ENCODE results near the gene RAB34. TPM values are rescaled to one million over a fixed set of nuclear protein-coding genes. Genes with fewer than 3 reads are reported as not detected.
A peak's percentile ranks its signal among the peaks of the same experiment; 100 is the strongest.
"Not testable (repeated sequence)": the region's sequence is repeated elsewhere in the genome, so short reads cannot be mapped to it uniquely, and the experiment has no call there.

Gene RAB34
- total and polyA plus RNA-seq, 3 experiments from 2014 or later = 2.6 to 8.3 (median 7.9) TPM

DNA sequence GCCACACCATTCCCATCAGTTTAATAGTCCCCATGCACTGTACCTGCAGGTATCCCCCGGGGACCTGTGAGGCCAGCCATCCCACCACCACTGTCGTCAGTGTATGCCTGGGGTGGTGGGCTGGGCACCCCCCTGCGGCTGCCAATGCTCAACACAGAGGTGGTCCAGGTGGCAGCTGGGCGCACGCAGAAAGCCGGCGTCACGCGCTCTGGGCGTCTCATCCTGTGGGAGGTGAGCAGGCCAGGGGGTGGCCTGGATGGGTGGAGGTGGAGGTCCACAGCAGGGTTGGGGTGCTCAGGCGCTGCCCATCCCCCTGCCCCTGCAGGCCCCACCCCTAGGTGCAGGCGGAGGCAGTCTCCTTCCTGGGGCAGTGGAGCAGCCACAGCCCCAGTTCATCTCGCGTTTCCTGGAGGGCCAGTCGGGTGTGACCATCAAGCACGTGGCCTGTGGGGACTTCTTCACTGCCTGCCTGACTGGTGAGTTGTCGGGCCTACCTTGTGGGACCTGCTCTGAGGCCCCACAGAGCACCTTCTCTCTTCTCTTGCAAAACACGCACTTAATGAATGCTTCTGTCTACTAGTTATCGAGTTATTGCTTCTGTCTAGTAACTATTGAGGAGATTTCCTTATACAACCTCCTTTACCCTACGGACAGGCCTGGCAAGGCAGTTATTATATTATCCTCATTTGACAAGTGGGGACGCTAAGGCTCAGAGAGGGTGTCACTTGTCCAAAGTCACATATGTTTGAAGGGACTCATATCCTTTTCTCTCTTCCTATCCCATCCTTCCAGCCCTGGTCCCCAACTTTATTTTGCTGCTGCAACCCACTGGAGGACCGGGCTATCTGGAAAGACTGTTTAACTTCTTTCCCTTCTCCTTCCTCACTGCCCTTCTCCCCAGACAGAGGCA, 20.4 kb upstream of the RAB34 start:
- peak overlapping the region in 6 of 8 donors; percentile 10 to 89 (median 56) for H3K27ac Mint-ChIP-seq
- no peak overlapping the region for H3K27ac ChIP-seq (ENCODE audit: low read depth, low read length)
- no peaks in the 10 kb centered on the region for H3K9me3 Mint-ChIP-seq
- H3K4me3 ChIP-seq (ENCODE audit: low read length) = no peak overlapping the region
- H3K36me3 Mint-ChIP-seq = peaks cover 0 to 2% (median 2%) of the 10 kb centered on the region in 3 donors
- H3K9me3 ChIP-seq (ENCODE audit: low read length) = no peaks in the 10 kb centered on the region
- H3K4me1 Mint-ChIP-seq = peaks cover 8 to 13% (median 12%) of the 10 kb centered on the region in 3 donors
- DNase-seq = peak in 1 of 5 donors; percentile 35
- peaks cover 15% of the 10 kb centered on the region for H3K4me1 ChIP-seq (ENCODE audit: insufficient read depth, low read length)
- H3K27me3 ChIP-seq (ENCODE audit: insufficient read depth, low read length, poor library complexity, severe bottlenecking) = no peaks in the 10 kb centered on the region
- POLR2A ChIA-PET = no interaction called here
- no peak overlapping the region for H3K4me3 Mint-ChIP-seq
- no peaks in the 10 kb centered on the region for H3K27me3 Mint-ChIP-seq
- CTCF ChIA-PET = interaction anchor here (17.0 kb wide), 1 partner anchor 12 kb away, joined by 579 read pairs; the partner anchor contains the start of genes NEK8, RPL23A and TLCD1
- H3K36me3 ChIP-seq (ENCODE audit: insufficient read depth, low read length) = no peaks in the 10 kb centered on the region

DNA sequence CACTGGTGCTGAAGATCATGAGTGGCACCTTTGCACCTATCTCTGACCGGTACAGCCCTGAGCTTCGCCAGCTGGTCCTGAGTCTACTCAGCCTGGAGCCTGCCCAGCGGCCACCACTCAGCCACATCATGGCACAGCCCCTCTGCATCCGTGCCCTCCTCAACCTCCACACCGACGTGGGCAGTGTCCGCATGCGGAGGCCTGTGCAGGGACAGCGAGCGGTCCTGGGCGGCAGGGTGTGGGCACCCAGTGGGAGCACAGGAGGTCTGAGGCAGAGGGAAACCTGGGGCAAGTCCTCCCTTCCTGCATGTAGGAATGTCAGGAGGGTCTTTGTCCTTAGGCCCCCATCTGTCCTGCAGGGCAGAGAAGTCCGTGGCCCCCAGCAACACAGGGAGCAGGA, 19.6 kb upstream of the RAB34 start:
- Histone ChIP-seq H3K27me3 (ENCODE audit: insufficient read depth, low read length, poor library complexity, severe bottlenecking) (no peaks in the 10 kb centered on the region), H3K36me3 (ENCODE audit: insufficient read depth, low read length) (no peaks in the 10 kb centered on the region), H3K9me3 (ENCODE audit: low read length) (no peaks in the 10 kb centered on the region), H3K27ac (ENCODE audit: low read depth, low read length) (no peak overlapping the region), H3K4me3 (ENCODE audit: low read length) (no peak overlapping the region), H3K4me1 (ENCODE audit: insufficient read depth, low read length) (peaks cover 15% of the 10 kb centered on the region)
- Mint-ChIP-seq H3K4me1 (peaks cover 8 to 12% (median 12%) of the 10 kb centered on the region in 3 donors), H3K36me3 (peaks cover 0 to 2% (median 2%) of the 10 kb centered on the region in 3 donors), H3K27me3 (no peaks in the 10 kb centered on the region), H3K4me3 (no peak overlapping the region), H3K9me3 (no peaks in the 10 kb centered on the region), H3K27ac (peak overlapping the region in 1 of 8 donors; percentile 39)
- no peak for DNase-seq
- CTCF ChIA-PET = no interaction called here
- POLR2A ChIA-PET = no interaction called here

DNA sequence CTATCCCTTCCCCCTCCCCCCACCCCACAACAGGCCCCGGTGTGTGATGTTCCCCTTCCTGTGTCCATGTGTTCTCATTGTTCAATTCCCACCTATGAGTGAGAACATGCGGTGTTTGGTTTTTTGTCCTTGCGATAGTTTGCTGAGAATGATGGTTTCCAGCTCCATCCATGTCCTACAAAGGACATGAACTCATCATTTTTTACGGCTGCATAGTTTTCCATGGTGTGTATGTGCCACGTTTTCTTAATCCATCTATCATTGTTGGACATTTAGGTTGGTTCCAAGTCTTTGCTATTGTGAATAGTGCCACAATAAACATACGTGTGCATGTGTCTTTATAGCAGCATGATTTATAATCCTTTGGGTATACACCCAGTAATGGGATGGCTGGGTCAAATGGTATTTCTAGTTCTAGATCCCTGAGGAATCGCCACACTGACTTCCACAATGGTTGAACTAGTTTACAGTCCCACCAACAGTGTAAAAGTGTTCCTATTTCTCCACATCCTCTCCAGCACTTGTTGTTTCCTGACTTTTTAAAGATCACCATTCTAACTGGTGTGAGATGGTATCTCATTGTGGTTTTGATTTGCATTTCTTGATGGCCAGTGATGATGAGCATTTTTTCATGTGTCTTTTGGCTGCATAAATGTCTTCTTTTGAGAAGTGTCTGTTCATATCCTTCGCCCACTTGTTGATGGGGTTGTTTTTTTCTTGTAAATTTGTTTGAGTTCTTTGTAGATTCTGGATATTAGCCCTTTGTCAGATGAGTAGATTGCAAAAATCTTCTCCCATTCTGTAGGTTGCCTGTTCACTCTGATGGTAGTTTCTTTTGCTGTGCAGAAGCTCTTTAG, 18.5 kb upstream of the RAB34 start:
- H3K27me3 Mint-ChIP-seq; H3K4me3 ChIP-seq (ENCODE audit: low read length); H3K36me3 ChIP-seq (ENCODE audit: insufficient read depth, low read length); POLR2A ChIA-PET; H3K27me3 ChIP-seq (ENCODE audit: insufficient read depth, low read length, poor library complexity, severe bottlenecking); H3K4me3 Mint-ChIP-seq; H3K9me3 Mint-ChIP-seq; H3K36me3 Mint-ChIP-seq; DNase-seq; H3K9me3 ChIP-seq (ENCODE audit: low read length); H3K27ac ChIP-seq (ENCODE audit: low read depth, low read length): not testable (repeated sequence)
- CTCF ChIA-PET = interaction anchor here (1.4 to 1.5 kb wide), 2 partner anchors 9 to 27 kb away, joined by 4 to 9 read pairs; partner anchors contain the start of gene TLCD1
- H3K27ac Mint-ChIP-seq = peak overlapping the region in 1 of 8 donors; percentile 39
- H3K4me1 Mint-ChIP-seq = peaks cover 8 to 12% (median 12%) of the 10 kb centered on the region in 3 donors
- peaks cover 15% of the 10 kb centered on the region for H3K4me1 ChIP-seq (ENCODE audit: insufficient read depth, low read length)

GRCh38 chr17:28735242-28735722, 17.6 kb upstream of the RAB34 start:
- H3K4me1 Mint-ChIP-seq = peaks cover 8 to 12% (median 12%) of the 10 kb centered on the region in 3 donors
- ChIA-PET POLR2A (no interaction called here), CTCF (interaction anchor here (1.4 to 1.8 kb wide), 3 partner anchors 8 to 28 kb away, joined by 4 to 9 read pairs (median 6); partner anchors contain the start of gene TLCD1)
- Histone ChIP-seq H3K36me3 (ENCODE audit: insufficient read depth, low read length) (no peaks in the 10 kb centered on the region), H3K4me3 (ENCODE audit: low read length) (no peak overlapping the region), H3K4me1 (ENCODE audit: insufficient read depth, low read length) (peaks cover 15% of the 10 kb centered on the region), H3K27ac (ENCODE audit: low read depth, low read length) (peak overlapping the region; percentile 31), H3K9me3 (ENCODE audit: low read length) (no peaks in the 10 kb centered on the region), H3K27me3 (ENCODE audit: insufficient read depth, low read length, poor library complexity, severe bottlenecking) (no peaks in the 10 kb centered on the region)
- no peaks in the 10 kb centered on the region for H3K9me3 Mint-ChIP-seq
- H3K27me3 Mint-ChIP-seq = no peaks in the 10 kb centered on the region
- H3K4me3 Mint-ChIP-seq = no peak overlapping the region
- H3K27ac Mint-ChIP-seq = no peak overlapping the region
- H3K36me3 Mint-ChIP-seq = peaks cover 0 to 2% (median 2%) of the 10 kb centered on the region in 3 donors
- DNase-seq = no peak

- Mint-ChIP-seq H3K36me3 (peaks cover 0 to 2% (median 2%) of the 10 kb centered on the region in 3 donors), H3K9me3 (no peaks in the 10 kb centered on the region), H3K4me3 (no peak overlapping the region), H3K27me3 (no peaks in the 10 kb centered on the region), H3K27ac (peak overlapping the region in 1 of 8 donors; percentile 39), H3K4me1 (peaks cover 9 to 14% (median 12%) of the 10 kb centered on the region in 3 donors)
- Histone ChIP-seq H3K27me3 (ENCODE audit: insufficient read depth, low read length, poor library complexity, severe bottlenecking) (no peaks in the 10 kb centered on the region), H3K4me1 (ENCODE audit: insufficient read depth, low read length) (peaks cover 15% of the 10 kb centered on the region), H3K4me3 (ENCODE audit: low read length) (no peak overlapping the region), H3K9me3 (ENCODE audit: low read length) (no peaks in the 10 kb centered on the region), H3K27ac (ENCODE audit: low read depth, low read length) (peak overlapping the region; percentile 48), H3K36me3 (ENCODE audit: insufficient read depth, low read length) (no peaks in the 10 kb centered on the region)
- no peak for DNase-seq
- ChIA-PET CTCF (interaction anchor here (1.4 to 1.8 kb wide), 3 partner anchors 8 to 29 kb away, joined by 4 to 9 read pairs (median 6); partner anchors contain the start of gene TLCD1), POLR2A (no interaction called here)
Measured at GRCh38 chr17:28734712-28735241, 17.1 kb upstream of the RAB34 start.

- peaks cover 11% of the 10 kb centered on the region for H3K4me1 ChIP-seq (ENCODE audit: insufficient read depth, low read length)
Measured at GRCh38 chr17:28733346-28733745, 15.7 kb upstream of the RAB34 start.

DNA sequence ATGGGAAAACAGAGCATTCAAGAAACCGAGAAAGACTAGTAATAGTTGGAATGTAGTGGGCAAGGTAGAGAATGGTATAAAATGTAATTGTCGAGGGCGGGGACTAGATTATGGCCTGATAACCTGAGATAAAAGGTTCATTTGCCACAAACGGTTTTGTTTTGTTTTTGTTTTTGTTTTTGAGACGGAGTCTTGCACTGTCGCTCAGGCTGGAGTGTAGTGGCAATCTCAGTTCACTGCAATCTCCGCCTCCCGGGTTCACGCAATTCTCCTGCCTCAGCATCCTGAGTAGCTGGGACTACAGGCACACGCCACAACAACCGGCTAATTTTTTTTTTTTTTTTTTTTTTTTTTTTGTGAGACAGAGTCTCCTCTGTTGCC, 12.3 kb upstream of the RAB34 start:
- Mint-ChIP-seq H3K36me3 (peaks cover 0 to 20% (median 0%) of the 10 kb centered on the region in 3 donors), H3K27ac (peak overlapping the region in 5 of 8 donors; percentile 6 to 49 (median 27)), H3K9me3 (no peaks in the 10 kb centered on the region), H3K4me3 (peak overlapping the region in 2 of 7 donors; percentile 32 to 64), H3K27me3 (peaks cover 0 to 4% of the 10 kb centered on the region in 2 donors), H3K4me1 (peaks cover 28 to 39% (median 29%) of the 10 kb centered on the region in 3 donors)
- H3K4me1 ChIP-seq (ENCODE audit: insufficient read depth, low read length) = peaks cover 18% of the 10 kb centered on the region
- POLR2A ChIA-PET = interaction anchor here (0.6 to 4.3 kb wide), 3 partner anchors 10 to 18 kb away, joined by 4 to 128 read pairs (median 26); partner anchors contain the start of genes RPL23A and TRAF4
- no peak overlapping the region for H3K27ac ChIP-seq (ENCODE audit: low read depth, low read length)
- peaks cover under 1% of the 10 kb centered on the region for H3K36me3 ChIP-seq (ENCODE audit: insufficient read depth, low read length)
- CTCF ChIA-PET = interaction anchor here (4.1 to 14.8 kb wide), 3 partner anchors 17 to 222 kb away, joined by 72 to 579 read pairs (median 78); partner anchors contain the start of genes PHF12 and TRAF4
- H3K4me3 ChIP-seq (ENCODE audit: low read length) = no peak overlapping the region
- no peaks in the 10 kb centered on the region for H3K9me3 ChIP-seq (ENCODE audit: low read length)
- DNase-seq = no peak
- H3K27me3 ChIP-seq (ENCODE audit: insufficient read depth, low read length, poor library complexity, severe bottlenecking) = no peaks in the 10 kb centered on the region

More at GRCh38 chr17:28733346-28733745, 15.7 kb upstream of the RAB34 start:
- Histone ChIP-seq H3K27me3 (ENCODE audit: insufficient read depth, low read length, poor library complexity, severe bottlenecking) (no peaks in the 10 kb centered on the region), H3K36me3 (ENCODE audit: insufficient read depth, low read length) (no peaks in the 10 kb centered on the region), H3K4me3 (ENCODE audit: low read length) (no peak overlapping the region), H3K9me3 (ENCODE audit: low read length) (no peaks in the 10 kb centered on the region), H3K27ac (ENCODE audit: low read depth, low read length) (no peak overlapping the region)
- Mint-ChIP-seq H3K36me3 (peaks cover 0 to 5% (median 0%) of the 10 kb centered on the region in 3 donors), H3K9me3 (no peaks in the 10 kb centered on the region), H3K4me1 (peaks cover 11 to 16% (median 11%) of the 10 kb centered on the region in 3 donors), H3K27ac (no peak overlapping the region), H3K27me3 (no peaks in the 10 kb centered on the region), H3K4me3 (peak overlapping the region in 1 of 7 donors; percentile 9)
- CTCF ChIA-PET = interaction anchor here (0.7 kb wide), 1 partner anchor 10 kb away, joined by 3 read pairs; no protein-coding TSS in a partner anchor
- POLR2A ChIA-PET = no interaction called here
- no peak for DNase-seq
